H54 (cell line): ENCODE results near the gene PDIA5.

Experiments used
- DNase-seq: peaks from one replicate; pipeline ENCODE4 v3.0.0; 2011; ENCODE audit warnings: low spot score, mixed read lengths; ENCODE audit not compliant: insufficient read length
- FAIRE-seq: peaks from 3 replicates; lab custom pipeline; 2011; peaks lifted over from hg19 to GRCh38; lab: Jason Lieb, UNC
- POLR2A ChIP-seq: IDR thresholded peaks from 2 replicates; pipeline ENCODE4 v1.6.1; 2011; ENCODE audit warnings: low read depth, mild to moderate bottlenecking, low read length

The PDIA5 gene

GRCh38 chr3:123153125-123154019, 86.5 kb downstream of the PDIA5 start:
- FAIRE-seq (no peak), DNase-seq (no peak)
- TF ChIP-seq POLR2A: no peak

GRCh38 chr3:123154020-123154985, 87.5 kb downstream of the PDIA5 start:
- DNase-seq (no peak), FAIRE-seq (no peak)
- no peak for TF ChIP-seq POLR2A

- DNase-seq: no peak
- no peak for FAIRE-seq
- TF ChIP-seq POLR2A: no peak
Measured at GRCh38 chr3:123155471-123156011, 88.7 kb downstream of the PDIA5 start.

- no peak for FAIRE-seq
- DNase-seq: no peak
Measured at GRCh38 chr3:123156276-123156995, 89.6 kb downstream of the PDIA5 start.

GRCh38 chr3:123157209-123157597, 90.4 kb downstream of the PDIA5 start:
- TF ChIP-seq POLR2A: no peak
- DNase-seq: no peak
- FAIRE-seq: no peak

More at GRCh38 chr3:123156276-123156995, 89.6 kb downstream of the PDIA5 start:
- TF ChIP-seq POLR2A: no peak

GRCh38 chr3:123157598-123158287, 90.9 kb downstream of the PDIA5 start:
- FAIRE-seq (no peak), DNase-seq (no peak)
- no peak for TF ChIP-seq POLR2A

- FAIRE-seq: no peak
- DNase-seq: no peak
- TF ChIP-seq POLR2A: no peak
Measured at GRCh38 chr3:123158330-123158729, 91.5 kb downstream of the PDIA5 start.

- no peak for TF ChIP-seq POLR2A
- DNase-seq (no peak), FAIRE-seq (no peak)
Measured at GRCh38 chr3:123158899-123159390, 92.1 kb downstream of the PDIA5 start.

- no peak for TF ChIP-seq POLR2A
- FAIRE-seq: no peak
Measured at GRCh38 chr3:123159926-123160635, 93.3 kb downstream of the PDIA5 start.

GRCh38 chr3:123161167-123161566, 94.3 kb downstream of the PDIA5 start:
- DNase-seq (no peak), FAIRE-seq (no peak)
- no peak for TF ChIP-seq POLR2A

More at GRCh38 chr3:123159926-123160635, 93.3 kb downstream of the PDIA5 start:
- DNase-seq: peak; percentile 11

- DNase-seq (no peak), FAIRE-seq (no peak)
- TF ChIP-seq POLR2A: no peak
Measured at GRCh38 chr3:123163141-123163540, 96.3 kb downstream of the PDIA5 start.

- no peak for TF ChIP-seq POLR2A
- no peak for DNase-seq
- no peak for FAIRE-seq
Measured at GRCh38 chr3:123165163-123165562, 98.3 kb downstream of the PDIA5 start.

- no peak for DNase-seq
- TF ChIP-seq POLR2A: no peak
- no peak for FAIRE-seq
Measured at GRCh38 chr3:123167686-123168085, 100.9 kb downstream of the PDIA5 start.
